Upper lobe of right lung (tissue), 1 donor: ENCODE results near the gene PRKCA. TPM values are rescaled to one million over a fixed set of nuclear protein-coding genes. Genes with fewer than 3 reads are reported as not detected.
"Not testable (repeated sequence)": the region's sequence is repeated elsewhere in the genome, so short reads cannot be mapped to it uniquely, and the experiment has no call there.

Source experiments
- ATAC-seq: fragments of 200-7000 bp; cut with Tn5 transposase; one replicate; pipeline ENCODE4 v1.9.1; 2020; ENCODE audit warnings: mild to moderate bottlenecking, moderate library complexity
- DNase-seq: peaks from one replicate; pipeline ENCODE4 v3.0.0-alpha.2; 2020
- H3K27ac ChIP-seq: fragments of 200-600 bp; one replicate; pipeline ENCODE4 v1.8.0; 2022
- H3K27me3 ChIP-seq: fragments of 200-600 bp; one replicate; pipeline ENCODE4 v1.8.0; 2022; ENCODE audit warnings: mild to moderate bottlenecking
- H3K36me3 ChIP-seq: fragments of 200-600 bp; one replicate; pipeline ENCODE4 v1.8.0; 2022
- H3K4me1 ChIP-seq: fragments of 200-600 bp; one replicate; pipeline ENCODE4 v1.8.0; 2022
- H3K4me3 ChIP-seq: fragments of 200-600 bp; one replicate; pipeline ENCODE4 v1.8.0; 2022; ENCODE audit warnings: mild to moderate bottlenecking
- H3K9me3 ChIP-seq: fragments of 200-600 bp; one replicate; pipeline ENCODE4 v1.8.0; 2022
- intact Hi-C: fragments of 100-400 bp; cut with DNase I; formaldehyde crosslinking; loops from one replicate; pipeline ENCODE4 v1.11.0; 2022
- total RNA-seq: library from RNA; stranded (reverse); fragmentation: NEBNext Ultra II Directional; extraction: Animal tissue kit (Norgen Biotek cat#: 25700); gene quantifications from one replicate; pipeline ENCODE4 v1.2.1, GENCODE V29; 2021
- TF ChIP-seq, protein P1 (sequence below): fragments of 200-600 bp; IDR thresholded peaks from one replicate; pipeline ENCODE4 v1.8.0; 2022; ENCODE audit warnings: antibody characterized with exemption
- donor health status: DM: no; HTN: yes; CAD: no; lungs with severe emphysema.

PRKCA gene
- total RNA-seq, 1 donor from 2014 or later = 43.4 TPM

DNA sequence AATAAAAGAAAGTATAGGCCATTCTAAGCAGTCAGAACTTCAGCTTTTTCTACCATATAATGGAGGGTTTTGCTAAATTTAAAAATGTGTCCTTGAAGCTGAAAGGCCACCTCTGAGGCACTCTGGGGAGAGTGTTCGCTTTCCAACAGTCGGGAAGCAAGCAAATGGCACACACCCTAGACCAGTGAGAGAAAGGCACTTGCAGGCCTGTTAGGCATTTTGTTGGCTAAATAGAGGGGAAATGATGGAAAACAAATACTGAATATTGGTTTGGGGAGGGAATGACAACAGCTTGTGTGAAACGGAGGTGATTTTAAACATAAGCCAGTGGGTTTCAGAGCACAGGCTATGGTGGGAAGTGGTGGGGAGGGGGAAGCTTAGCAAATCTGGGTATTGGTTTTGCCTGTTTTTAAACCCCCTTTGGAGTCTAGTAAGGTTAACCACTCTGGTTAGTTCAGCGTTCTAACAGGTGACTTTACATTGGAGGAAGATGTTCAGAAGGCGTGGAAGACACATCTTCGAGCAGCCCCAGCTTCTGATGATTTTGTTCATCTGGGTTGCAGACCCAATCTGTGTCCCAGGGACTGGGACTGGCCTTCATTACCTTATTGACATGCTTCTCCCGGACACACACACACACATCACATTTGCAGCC is 90.5 kb downstream of the PRKCA start:
- H3K27ac ChIP-seq = no peak overlapping the region
- ATAC-seq = no peak
- H3K36me3 ChIP-seq = no peaks in the 10 kb centered on the region
- TF ChIP-seq, protein P1, sequence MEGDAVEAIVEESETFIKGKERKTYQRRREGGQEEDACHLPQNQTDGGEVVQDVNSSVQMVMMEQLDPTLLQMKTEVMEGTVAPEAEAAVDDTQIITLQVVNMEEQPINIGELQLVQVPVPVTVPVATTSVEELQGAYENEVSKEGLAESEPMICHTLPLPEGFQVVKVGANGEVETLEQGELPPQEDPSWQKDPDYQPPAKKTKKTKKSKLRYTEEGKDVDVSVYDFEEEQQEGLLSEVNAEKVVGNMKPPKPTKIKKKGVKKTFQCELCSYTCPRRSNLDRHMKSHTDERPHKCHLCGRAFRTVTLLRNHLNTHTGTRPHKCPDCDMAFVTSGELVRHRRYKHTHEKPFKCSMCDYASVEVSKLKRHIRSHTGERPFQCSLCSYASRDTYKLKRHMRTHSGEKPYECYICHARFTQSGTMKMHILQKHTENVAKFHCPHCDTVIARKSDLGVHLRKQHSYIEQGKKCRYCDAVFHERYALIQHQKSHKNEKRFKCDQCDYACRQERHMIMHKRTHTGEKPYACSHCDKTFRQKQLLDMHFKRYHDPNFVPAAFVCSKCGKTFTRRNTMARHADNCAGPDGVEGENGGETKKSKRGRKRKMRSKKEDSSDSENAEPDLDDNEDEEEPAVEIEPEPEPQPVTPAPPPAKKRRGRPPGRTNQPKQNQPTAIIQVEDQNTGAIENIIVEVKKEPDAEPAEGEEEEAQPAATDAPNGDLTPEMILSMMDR = no peak
- H3K4me3 ChIP-seq = no peak overlapping the region
- DNase-seq = no peak
- no peaks in the 10 kb centered on the region for H3K27me3 ChIP-seq
- no peaks in the 10 kb centered on the region for H3K9me3 ChIP-seq
- no peaks in the 10 kb centered on the region for H3K4me1 ChIP-seq
- intact Hi-C loops = no loop called here

DNA sequence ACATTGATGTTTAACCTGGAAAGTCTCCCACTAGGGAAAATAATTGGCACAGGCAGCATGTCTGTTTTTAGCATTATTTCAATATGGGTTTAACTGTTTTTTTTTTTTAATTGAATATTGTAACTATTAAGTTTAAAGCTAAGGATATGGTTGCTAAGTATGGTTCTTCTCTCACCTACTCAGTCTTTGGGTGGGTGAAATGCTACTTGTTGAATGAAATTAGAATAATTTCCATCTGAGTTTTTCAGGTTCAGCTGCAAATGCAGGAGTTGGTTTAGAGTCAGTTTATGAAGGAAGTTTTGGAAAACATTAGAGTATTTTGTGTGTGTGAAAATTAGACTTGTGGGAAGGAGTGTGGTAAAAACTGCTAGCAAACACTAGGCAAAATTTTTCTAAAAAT is 93.5 kb downstream of the PRKCA start:
- Histone ChIP-seq H3K27me3 (no peaks in the 10 kb centered on the region), H3K4me1 (no peaks in the 10 kb centered on the region), H3K27ac (no peak overlapping the region), H3K4me3 (no peak overlapping the region), H3K9me3 (no peaks in the 10 kb centered on the region), H3K36me3 (no peaks in the 10 kb centered on the region)
- ATAC-seq (no peak), DNase-seq (no peak)
- TF ChIP-seq, protein P1 = no peak
- intact Hi-C loops = no loop called here

DNA sequence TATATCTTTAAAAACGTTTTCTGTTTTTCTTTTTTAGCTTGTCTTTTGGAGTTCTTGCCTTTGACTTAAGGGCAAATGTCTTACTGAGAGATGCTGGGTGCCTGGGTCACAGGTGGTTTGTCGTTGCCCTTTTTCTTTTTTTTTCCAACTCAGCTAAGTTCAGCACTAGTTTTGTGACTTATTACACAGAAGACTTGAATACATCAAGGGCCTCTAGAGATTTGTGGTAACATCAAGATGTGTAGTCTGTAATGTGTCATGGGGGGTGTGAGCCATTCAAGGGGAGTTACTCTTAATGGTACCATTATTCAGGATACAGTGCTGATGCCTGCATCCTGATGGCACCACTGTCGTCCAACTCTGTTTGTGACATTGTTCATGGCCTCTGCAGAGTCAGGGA is 95.1 kb downstream of the PRKCA start:
- Histone ChIP-seq H3K9me3 (no peaks in the 10 kb centered on the region), H3K27ac (no peak overlapping the region), H3K36me3 (no peaks in the 10 kb centered on the region), H3K27me3 (no peaks in the 10 kb centered on the region), H3K4me1 (no peaks in the 10 kb centered on the region), H3K4me3 (no peak overlapping the region)
- intact Hi-C loops = no loop called here
- TF ChIP-seq, protein P1 = no peak
- ATAC-seq = no peak
- no peak for DNase-seq

DNA sequence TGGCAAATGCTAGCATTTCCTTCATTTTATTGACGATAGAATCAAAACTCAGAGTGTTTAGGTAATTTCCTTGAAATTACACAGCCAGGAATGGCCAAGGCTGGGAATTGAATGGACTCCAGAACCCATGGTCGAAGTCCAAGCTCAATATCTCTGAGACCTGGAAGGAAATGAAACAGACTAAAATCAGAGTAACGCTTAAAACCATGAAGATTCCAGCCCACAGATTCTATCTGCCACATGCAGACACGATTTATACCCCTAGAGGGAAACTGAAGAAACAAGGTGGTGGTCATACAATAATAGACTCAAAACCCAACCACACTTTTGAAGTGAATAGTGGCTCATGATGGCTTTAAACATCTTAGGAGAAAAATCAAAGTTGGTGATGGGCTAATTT is 95.6 kb downstream of the PRKCA start:
- Histone ChIP-seq H3K36me3 (no peaks in the 10 kb centered on the region), H3K9me3 (no peaks in the 10 kb centered on the region), H3K4me3 (no peak overlapping the region), H3K27me3 (no peaks in the 10 kb centered on the region), H3K27ac (no peak overlapping the region), H3K4me1 (no peaks in the 10 kb centered on the region)
- intact Hi-C loops = no loop called here
- ATAC-seq (no peak), DNase-seq (no peak)
- TF ChIP-seq, protein P1 = no peak

DNA sequence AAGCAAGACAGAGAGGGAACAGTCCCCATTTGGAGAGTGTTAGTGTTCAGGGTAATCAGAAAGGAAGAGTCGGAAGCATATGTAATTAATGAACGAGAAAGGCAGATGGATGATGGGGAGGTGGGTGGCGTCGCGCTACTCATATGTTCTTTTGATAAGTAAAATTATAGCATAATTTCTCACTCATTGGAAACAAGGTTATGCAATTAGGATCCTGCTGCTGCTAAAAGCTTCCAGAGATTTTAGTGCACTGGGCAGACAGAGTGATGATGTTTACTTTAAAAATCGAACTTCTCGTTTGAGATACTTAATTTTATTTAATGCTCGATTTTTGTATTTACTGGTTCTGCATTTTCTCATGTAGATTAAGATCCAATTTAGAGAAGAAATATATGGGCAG is 96.2 kb downstream of the PRKCA start:
- H3K27me3 ChIP-seq = no peaks in the 10 kb centered on the region
- ATAC-seq = no peak
- no peaks in the 10 kb centered on the region for H3K36me3 ChIP-seq
- intact Hi-C loops = no loop called here
- no peak overlapping the region for H3K4me3 ChIP-seq
- no peaks in the 10 kb centered on the region for H3K9me3 ChIP-seq
- TF ChIP-seq, protein P1 = no peak
- no peak overlapping the region for H3K27ac ChIP-seq
- H3K4me1 ChIP-seq = no peaks in the 10 kb centered on the region
- DNase-seq = no peak

DNA sequence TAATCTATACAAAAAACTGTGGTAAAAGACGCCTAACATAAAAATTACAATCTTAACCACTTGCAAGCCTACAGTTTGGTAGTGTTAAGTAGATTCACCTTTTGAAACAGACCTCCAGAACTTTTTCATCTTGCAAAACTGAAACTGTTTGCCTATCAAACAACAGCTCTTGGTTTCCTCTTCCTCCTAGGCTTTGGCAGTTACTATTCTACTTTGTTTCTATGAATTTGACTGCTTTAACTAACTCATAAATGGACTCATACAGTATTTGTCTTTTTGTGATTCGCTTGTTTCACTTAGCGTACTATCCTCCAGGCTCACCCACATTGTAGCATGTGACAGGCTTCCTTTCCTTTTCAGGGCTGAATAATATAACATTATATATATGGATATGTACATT is 97.0 kb downstream of the PRKCA start:
- Histone ChIP-seq H3K4me1 (peaks cover 6% of the 10 kb centered on the region), H3K27me3 (no peaks in the 10 kb centered on the region), H3K27ac (no peak overlapping the region), H3K36me3 (no peaks in the 10 kb centered on the region), H3K4me3 (no peak overlapping the region), H3K9me3 (no peaks in the 10 kb centered on the region)
- no peak for ATAC-seq
- intact Hi-C loops = no loop called here
- TF ChIP-seq, protein P1 = no peak
- DNase-seq = no peak

DNA sequence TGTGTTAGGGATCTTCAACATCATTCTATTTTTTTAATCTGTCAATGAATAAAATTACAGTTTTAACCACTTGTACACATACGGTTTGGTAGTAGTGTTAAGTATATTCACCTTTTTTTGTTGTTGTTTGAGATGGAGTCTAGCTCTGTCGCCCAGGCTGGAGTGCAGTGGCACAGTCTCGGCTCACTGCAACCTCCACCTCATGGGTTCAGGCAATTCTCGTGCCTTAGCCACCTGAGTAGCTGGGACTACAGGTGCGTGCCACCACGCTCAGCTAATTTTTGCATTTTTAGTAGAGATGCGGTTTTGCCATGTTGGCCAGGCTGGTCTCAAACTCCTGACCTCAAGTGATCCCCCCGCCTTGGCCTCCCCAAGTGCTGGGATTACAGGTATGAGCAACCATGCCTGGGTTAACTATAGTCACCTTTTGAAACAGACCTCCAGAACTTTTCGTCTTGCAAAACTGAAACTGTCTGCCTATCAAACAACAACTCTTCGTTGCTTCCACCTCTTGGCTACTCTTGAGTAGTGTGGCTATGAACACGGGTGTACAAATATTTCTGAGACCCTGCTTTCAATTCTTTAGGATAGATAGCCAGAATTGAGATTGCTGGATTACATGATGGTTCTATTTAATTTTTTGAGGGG is 97.8 kb downstream of the PRKCA start:
- H3K27ac ChIP-seq, H3K9me3 ChIP-seq, ATAC-seq, H3K27me3 ChIP-seq, H3K4me3 ChIP-seq, intact Hi-C loops, DNase-seq, H3K36me3 ChIP-seq: not testable (repeated sequence)
- H3K4me1 ChIP-seq = peaks cover 13% of the 10 kb centered on the region
